Activated CD4-positive, alpha-beta T cell treated with anti-CD3 and anti-CD28 coated beads for 36 hours (primary cell): ENCODE measurements around the gene GZMM. TPM values are rescaled to one million over a fixed set of nuclear protein-coding genes. Genes with fewer than 3 reads are reported as not detected.

ENCODE experiments used
- ATAC-seq: fragments of 200-7000 bp; cut with Tn5 transposase; one replicate; pipeline ENCODE4 v1.10.0; 2021; ENCODE audit warnings: mild to moderate bottlenecking, moderate library complexity
- CTCF ChIA-PET: fragments of 350-600 bp; sonication (Branson Sonifier 250); formaldehyde crosslinking; loops from one replicate; lab custom pipeline; 2021; ENCODE audit warnings: antibody characterized with exemption; lab: Charles Lee
- POLR2A ChIA-PET: fragments of 350-600 bp; sonication (Branson Sonifier 250); formaldehyde crosslinking; loops from one replicate; lab custom pipeline; 2021; ENCODE audit warnings: antibody characterized with exemption, inconsistent platforms; lab: Charles Lee
- DNase-seq: peaks from one replicate; pipeline ENCODE4 v3.0.0-alpha.2; 2020
- H3K27ac Mint-ChIP-seq: one replicate; pipeline ENCODE4 v1.8.0; 2021; ENCODE audit warnings: mixed read lengths
- H3K27me3 Mint-ChIP-seq: one replicate; pipeline ENCODE4 v1.8.0; 2021; ENCODE audit warnings: mixed read lengths
- H3K36me3 Mint-ChIP-seq: one replicate; pipeline ENCODE4 v1.8.0; 2021; ENCODE audit warnings: low read depth, mixed read lengths
- H3K4me1 Mint-ChIP-seq: one replicate; pipeline ENCODE4 v1.8.0; 2021; ENCODE audit warnings: mixed read lengths
- H3K4me3 Mint-ChIP-seq: one replicate; pipeline ENCODE4 v1.8.0; 2021; ENCODE audit warnings: mild to moderate bottlenecking, moderate library complexity, mixed read lengths
- H3K9me3 Mint-ChIP-seq: one replicate; pipeline ENCODE4 v1.8.0; 2021; ENCODE audit warnings: low read depth, mixed read lengths
- intact Hi-C, 2 experiments: fragments of 100-400 bp; cut with DNase I in 1 of 2; cut with micrococcal nuclease in 1 of 2; formaldehyde crosslinking; loops; one replicate each; pipeline versions ENCODE4 v1.14.2 to v1.15.1; 2022 to 2024; cut with DNase I, micrococcal nuclease
- total RNA-seq, 2 experiments: library from RNA; stranded (reverse); gene quantifications; one replicate each; pipeline ENCODE4 v1.2.3, GENCODE V29; 2021

The GZMM gene
- total RNA-seq, 2 experiments from 2014 or later: 22.5 to 25.3 TPM

- POLR2A ChIA-PET: no interaction called here
- H3K36me3 Mint-ChIP-seq: peaks cover 7% of the 10 kb centered on the region
- CTCF ChIA-PET: no interaction called here
- ATAC-seq (no peak), DNase-seq (no peak)
- intact Hi-C loops: no loop called here
- no peak overlapping the region for H3K27ac Mint-ChIP-seq
- H3K4me3 Mint-ChIP-seq: no peak overlapping the region
- no peaks in the 10 kb centered on the region for H3K9me3 Mint-ChIP-seq
- peaks cover 18% of the 10 kb centered on the region for H3K4me1 Mint-ChIP-seq
- no peaks in the 10 kb centered on the region for H3K27me3 Mint-ChIP-seq
Observed at GRCh38 chr19:538641-539428, 5.0 kb upstream of the GZMM start.

GRCh38 chr19:539429-540030 lies 4.3 kb upstream of the GZMM start:
- Mint-ChIP-seq H3K27ac (no peak overlapping the region), H3K36me3 (peaks cover 7% of the 10 kb centered on the region), H3K27me3 (no peaks in the 10 kb centered on the region), H3K4me1 (peaks cover 18% of the 10 kb centered on the region), H3K9me3 (no peaks in the 10 kb centered on the region), H3K4me3 (no peak overlapping the region)
- ChIA-PET POLR2A (no interaction called here), CTCF (no interaction called here)
- intact Hi-C loops: no loop called here
- no peak for DNase-seq
- ATAC-seq: no peak

- POLR2A ChIA-PET: no interaction called here
- Mint-ChIP-seq H3K27ac (no peak overlapping the region), H3K9me3 (no peaks in the 10 kb centered on the region), H3K4me1 (peaks cover 20% of the 10 kb centered on the region), H3K36me3 (peaks cover 7% of the 10 kb centered on the region), H3K4me3 (no peak overlapping the region), H3K27me3 (no peaks in the 10 kb centered on the region)
- intact Hi-C loops: no loop called here
- CTCF ChIA-PET: no interaction called here
- no peak for ATAC-seq
- no peak for DNase-seq
Observed at GRCh38 chr19:540867-541637, 2.8 kb upstream of the GZMM start.

- Mint-ChIP-seq H3K27ac (no peak overlapping the region), H3K4me3 (no peak overlapping the region), H3K27me3 (no peaks in the 10 kb centered on the region), H3K9me3 (no peaks in the 10 kb centered on the region), H3K36me3 (peaks cover 7% of the 10 kb centered on the region), H3K4me1 (peaks cover 20% of the 10 kb centered on the region)
- intact Hi-C loops: no loop called here
- ATAC-seq: no peak
- POLR2A ChIA-PET: interaction anchor here (0.6 kb wide), 1 partner anchor 27 kb away, joined by 3 read pairs; no protein-coding TSS in a partner anchor
- DNase-seq: no peak
- CTCF ChIA-PET: interaction anchor here (1.1 kb wide), 1 partner anchor 9 kb away, joined by 3 read pairs; no protein-coding TSS in a partner anchor
Observed at GRCh38 chr19:541699-542098, 2.2 kb upstream of the GZMM start.

- H3K4me1 Mint-ChIP-seq: peaks cover 20% of the 10 kb centered on the region
- DNase-seq (no peak), ATAC-seq (no peak)
- H3K9me3 Mint-ChIP-seq: no peaks in the 10 kb centered on the region
- no peaks in the 10 kb centered on the region for H3K27me3 Mint-ChIP-seq
- ChIA-PET POLR2A (interaction anchor here (0.6 kb wide), 1 partner anchor 27 kb away, joined by 3 read pairs; no protein-coding TSS in a partner anchor), CTCF (interaction anchor here (0.5 to 1.1 kb wide), 2 partner anchors 10 to 85 kb away, joined by 3 read pairs; no protein-coding TSS in a partner anchor)
- H3K36me3 Mint-ChIP-seq: peaks cover 7% of the 10 kb centered on the region
- no peak overlapping the region for H3K27ac Mint-ChIP-seq
- no peak overlapping the region for H3K4me3 Mint-ChIP-seq
- intact Hi-C loops: no loop called here
Observed at GRCh38 chr19:542173-542866, 1.5 kb upstream of the GZMM start.

- ATAC-seq (no peak), DNase-seq (no peak)
- no peaks in the 10 kb centered on the region for H3K27me3 Mint-ChIP-seq
- CTCF ChIA-PET: no interaction called here
- H3K36me3 Mint-ChIP-seq: peaks cover 10% of the 10 kb centered on the region
- POLR2A ChIA-PET: interaction anchor here (0.7 kb wide), 1 partner anchor 19 kb away, joined by 3 read pairs; no protein-coding TSS in a partner anchor
- no peaks in the 10 kb centered on the region for H3K9me3 Mint-ChIP-seq
- H3K4me3 Mint-ChIP-seq: no peak overlapping the region
- intact Hi-C loops: no loop called here
- H3K27ac Mint-ChIP-seq: no peak overlapping the region
- H3K4me1 Mint-ChIP-seq: peaks cover 20% of the 10 kb centered on the region
Observed at GRCh38 chr19:547117-547516, 3.3 kb downstream of the GZMM start.

GRCh38 chr19:547836-548720 lies 4.2 kb downstream of the GZMM start:
- ChIA-PET CTCF (no interaction called here), POLR2A (no interaction called here)
- DNase-seq (no peak), ATAC-seq (no peak)
- H3K4me3 Mint-ChIP-seq: no peak overlapping the region
- peaks cover 20% of the 10 kb centered on the region for H3K4me1 Mint-ChIP-seq
- intact Hi-C loops: no loop called here
- H3K36me3 Mint-ChIP-seq: peaks cover 10% of the 10 kb centered on the region
- no peak overlapping the region for H3K27ac Mint-ChIP-seq
- H3K9me3 Mint-ChIP-seq: no peaks in the 10 kb centered on the region
- H3K27me3 Mint-ChIP-seq: no peaks in the 10 kb centered on the region

GRCh38 chr19:548886-549830 lies 5.3 kb downstream of the GZMM start:
- no peaks in the 10 kb centered on the region for H3K9me3 Mint-ChIP-seq
- POLR2A ChIA-PET: no interaction called here
- DNase-seq (no peak), ATAC-seq (no peak)
- intact Hi-C loops: no loop called here
- peaks cover 10% of the 10 kb centered on the region for H3K4me1 Mint-ChIP-seq
- no peak overlapping the region for H3K27ac Mint-ChIP-seq
- H3K4me3 Mint-ChIP-seq: no peak overlapping the region
- no peaks in the 10 kb centered on the region for H3K27me3 Mint-ChIP-seq
- CTCF ChIA-PET: no interaction called here
- H3K36me3 Mint-ChIP-seq: peaks cover 8% of the 10 kb centered on the region

- Mint-ChIP-seq H3K27ac (no peak overlapping the region), H3K4me1 (no peaks in the 10 kb centered on the region), H3K27me3 (no peaks in the 10 kb centered on the region), H3K4me3 (no peak overlapping the region), H3K36me3 (no peaks in the 10 kb centered on the region), H3K9me3 (no peaks in the 10 kb centered on the region)
- POLR2A ChIA-PET: no interaction called here
- DNase-seq: no peak
- ATAC-seq: no peak
- intact Hi-C loops: no loop called here
- CTCF ChIA-PET: interaction anchor here (0.9 to 1.0 kb wide), 2 partner anchors 17 to 22 kb away, joined by 3 read pairs; no protein-coding TSS in a partner anchor
Observed at GRCh38 chr19:554817-555216, 11.0 kb downstream of the GZMM start.

GRCh38 chr19:555474-555808 lies 11.6 kb downstream of the GZMM start:
- no peaks in the 10 kb centered on the region for H3K27me3 Mint-ChIP-seq
- DNase-seq (no peak), ATAC-seq (no peak)
- intact Hi-C loops: no loop called here
- CTCF ChIA-PET: interaction anchor here (0.9 kb wide), 1 partner anchor 16 kb away, joined by 3 read pairs; no protein-coding TSS in a partner anchor
- no peaks in the 10 kb centered on the region for H3K4me1 Mint-ChIP-seq
- no peak overlapping the region for H3K4me3 Mint-ChIP-seq
- POLR2A ChIA-PET: no interaction called here
- H3K36me3 Mint-ChIP-seq: no peaks in the 10 kb centered on the region
- H3K9me3 Mint-ChIP-seq: no peaks in the 10 kb centered on the region
- no peak overlapping the region for H3K27ac Mint-ChIP-seq
